LoVo (cell line): Measurements from ENCODE around the gene BCAT1.
"Not testable (repeated sequence)": the region's sequence is repeated elsewhere in the genome, so short reads cannot be mapped to it uniquely, and the experiment has no call there.

Source experiments
- DNase-seq: peaks from one replicate; pipeline ENCODE4 v3.0.0-alpha.2; 2016; ENCODE audit warnings: low spot score

Gene BCAT1

DNA sequence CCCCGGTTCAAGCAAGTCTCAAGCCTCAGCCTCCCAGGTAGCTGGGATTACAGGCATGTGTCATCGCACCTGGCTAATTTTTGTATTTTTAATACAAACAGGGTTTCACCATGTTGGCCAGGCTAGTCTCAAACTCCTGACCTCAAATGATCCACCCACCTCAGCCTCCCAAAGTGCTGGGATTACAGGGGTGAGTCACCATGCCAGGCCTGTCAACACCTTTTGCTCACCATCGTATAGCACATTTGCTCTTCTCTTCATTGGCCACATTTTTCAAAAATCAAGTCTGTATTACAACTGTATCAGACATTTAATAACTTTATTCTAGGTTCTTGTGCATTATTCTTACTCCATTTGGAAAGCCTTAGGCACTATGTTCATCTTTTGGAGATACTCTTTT is 50.3 kb downstream of the BCAT1 start:
- no peak for DNase-seq

DNA sequence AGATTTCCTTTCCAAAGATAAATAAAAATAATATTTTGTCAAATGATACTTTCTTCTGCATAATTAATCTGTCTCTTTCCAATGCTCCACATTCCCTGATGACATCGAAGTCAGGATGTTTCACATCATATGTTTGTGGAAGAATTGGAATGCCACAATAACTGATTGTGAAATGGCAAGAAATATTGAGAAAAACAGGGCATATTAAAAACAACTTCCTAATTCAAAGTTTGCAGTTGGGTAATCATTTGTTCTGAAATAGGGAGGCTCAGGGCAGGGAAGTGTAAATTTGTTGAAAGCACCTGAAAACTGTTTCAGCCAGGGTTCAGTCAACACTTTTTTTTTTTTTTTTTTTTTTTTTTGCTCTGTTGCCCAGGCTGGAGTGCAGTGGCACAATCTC is 50.7 kb downstream of the BCAT1 start:
- no peak for DNase-seq

GRCh38 chr12:24896171-24896570 is 52.7 kb downstream of the BCAT1 start:
- DNase-seq: no peak

DNA sequence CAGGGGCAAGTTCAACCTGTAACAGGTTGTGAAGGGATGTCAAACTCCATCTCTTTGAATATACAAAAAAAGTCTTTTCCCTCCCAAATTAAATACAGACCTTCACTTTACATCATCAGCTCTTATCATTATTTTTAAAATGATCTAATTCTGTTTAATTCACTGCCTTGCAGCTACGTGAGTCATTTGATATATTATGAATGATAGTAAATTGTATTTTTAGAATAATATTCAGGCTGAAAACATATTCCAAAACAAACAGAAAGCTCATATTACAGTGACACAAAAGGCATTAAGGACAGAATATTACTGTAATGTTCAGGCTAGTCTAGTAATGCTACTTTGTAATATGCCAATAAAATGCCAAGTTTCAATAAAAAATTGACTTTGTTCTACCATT is 53.3 kb downstream of the BCAT1 start:
- no peak for DNase-seq

DNA sequence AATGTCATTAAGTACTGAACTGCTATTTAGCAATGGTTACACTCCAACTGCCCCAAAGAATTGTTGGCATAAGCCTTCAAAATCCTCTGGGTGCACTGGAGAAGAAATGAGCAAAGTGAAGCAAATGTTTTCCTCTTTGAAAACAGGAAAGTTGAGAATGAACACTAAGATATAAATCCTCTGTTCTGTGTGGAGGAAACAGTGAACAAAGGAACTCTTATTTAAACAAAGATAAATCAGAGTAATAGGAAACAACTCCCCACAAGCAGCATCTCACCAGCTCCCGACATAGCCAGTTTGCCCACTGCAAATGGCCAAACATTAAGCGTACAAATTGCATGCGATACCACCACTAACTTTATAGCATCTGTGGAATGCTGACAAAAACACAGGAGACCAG is 54.0 kb downstream of the BCAT1 start:
- no peak for DNase-seq

- DNase-seq: no peak
Measured at GRCh38 chr12:24890048-24890803, 58.7 kb downstream of the BCAT1 start.

DNA sequence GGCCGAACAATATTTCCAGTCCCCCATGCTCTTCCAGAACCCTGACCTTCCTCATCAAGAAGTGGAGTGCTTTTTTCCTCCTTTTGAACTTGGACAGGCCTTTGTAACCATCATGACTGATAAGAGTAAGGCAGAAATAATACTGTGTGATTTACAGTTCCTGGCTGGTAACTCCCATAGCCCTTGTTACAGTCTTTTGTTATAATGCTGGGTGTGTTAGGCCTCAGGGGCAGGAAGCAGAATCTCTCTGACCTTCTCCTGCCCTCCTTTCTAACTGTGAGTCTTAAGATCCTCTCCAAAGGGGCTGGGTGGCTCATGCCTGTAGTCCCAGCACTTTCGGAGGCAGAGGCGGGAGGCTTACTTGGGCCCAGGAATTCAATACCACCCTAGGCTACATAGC is 59.5 kb downstream of the BCAT1 start:
- DNase-seq: no peak

GRCh38 chr12:24888813-24889212 is 60.1 kb downstream of the BCAT1 start:
- DNase-seq: no peak

DNA sequence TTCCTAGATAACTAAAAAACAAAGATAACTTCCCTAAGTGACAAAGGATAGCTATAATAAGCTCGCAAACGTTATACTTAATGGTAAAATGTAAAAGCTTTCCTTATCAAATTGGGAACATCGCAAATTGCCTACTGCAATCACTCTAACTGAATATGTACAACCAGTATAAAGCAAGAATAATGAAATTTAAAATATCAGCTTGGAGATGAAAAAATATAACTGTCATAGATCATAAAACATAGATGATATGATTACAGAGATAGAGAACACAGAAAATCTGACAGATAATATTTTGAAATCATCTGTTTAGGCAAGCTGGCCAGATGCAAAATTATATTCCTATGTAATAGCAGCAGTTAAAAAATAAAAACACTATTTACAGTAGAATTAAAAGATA is 64.0 kb downstream of the BCAT1 start:
- DNase-seq: no peak

- DNase-seq: no peak
Measured at GRCh38 chr12:24881724-24882371, 67.1 kb downstream of the BCAT1 start.

- DNase-seq: peak; percentile 68
Measured at GRCh38 chr12:24881227-24881626, 67.7 kb downstream of the BCAT1 start.

- no peak for DNase-seq
Measured at GRCh38 chr12:24880732-24881131, 68.2 kb downstream of the BCAT1 start.

DNA sequence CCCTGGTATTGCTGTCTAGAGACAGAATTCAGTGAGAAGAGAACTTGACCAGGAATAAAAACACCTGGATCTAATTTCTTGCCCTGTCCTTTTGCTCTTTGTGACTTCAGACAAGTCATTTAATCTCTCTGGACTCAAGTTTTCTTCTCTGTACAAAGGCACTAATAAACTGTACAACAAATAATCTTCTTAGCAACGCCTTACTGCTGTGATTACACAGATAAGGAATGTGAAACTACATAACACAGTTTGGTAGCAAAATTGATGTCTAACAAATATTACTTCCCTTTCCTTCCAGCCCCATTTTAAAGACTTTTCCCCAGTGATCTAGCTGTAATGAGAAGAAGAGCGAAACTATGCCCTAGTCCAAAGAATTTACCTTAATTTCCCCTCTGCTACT is 69.3 kb downstream of the BCAT1 start:
- peak; percentile 29 for DNase-seq

DNA sequence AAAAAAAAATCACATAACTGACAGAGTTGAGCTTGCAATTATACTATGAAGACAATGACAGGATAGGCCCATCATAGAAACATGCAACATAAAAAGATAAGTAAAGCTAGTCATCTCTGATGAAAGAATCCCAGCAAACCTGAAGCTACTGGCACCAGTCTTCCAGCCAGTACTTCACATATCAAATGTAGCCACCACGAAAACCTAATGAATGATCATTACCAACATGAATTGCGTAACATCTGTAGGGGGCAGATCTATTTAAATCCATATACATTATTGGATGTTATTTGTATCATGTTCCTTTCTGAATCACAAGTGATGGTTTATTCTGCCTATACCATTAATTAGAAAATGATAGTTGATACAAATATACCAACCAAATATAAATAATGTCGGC is 73.9 kb downstream of the BCAT1 start:
- no peak for DNase-seq

DNA sequence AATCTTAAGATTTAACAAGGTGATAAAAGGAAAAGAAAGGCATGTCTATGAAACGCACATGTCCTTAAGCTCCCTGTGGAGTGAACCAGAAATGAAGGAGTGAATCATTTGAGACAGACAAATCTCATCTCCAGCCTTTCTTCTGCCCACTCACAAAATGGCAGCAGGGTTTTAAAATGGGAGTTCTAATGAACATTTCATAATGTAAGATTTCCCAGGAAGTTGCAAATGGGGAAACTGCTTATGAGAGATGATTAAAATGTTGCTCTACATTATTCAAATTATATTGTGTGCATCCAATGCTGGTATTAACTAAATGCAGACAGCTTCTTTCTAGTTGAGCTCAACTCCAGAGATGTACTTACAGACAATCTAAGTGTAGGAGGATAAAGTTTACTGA is 76.7 kb downstream of the BCAT1 start:
- DNase-seq: no peak

DNA sequence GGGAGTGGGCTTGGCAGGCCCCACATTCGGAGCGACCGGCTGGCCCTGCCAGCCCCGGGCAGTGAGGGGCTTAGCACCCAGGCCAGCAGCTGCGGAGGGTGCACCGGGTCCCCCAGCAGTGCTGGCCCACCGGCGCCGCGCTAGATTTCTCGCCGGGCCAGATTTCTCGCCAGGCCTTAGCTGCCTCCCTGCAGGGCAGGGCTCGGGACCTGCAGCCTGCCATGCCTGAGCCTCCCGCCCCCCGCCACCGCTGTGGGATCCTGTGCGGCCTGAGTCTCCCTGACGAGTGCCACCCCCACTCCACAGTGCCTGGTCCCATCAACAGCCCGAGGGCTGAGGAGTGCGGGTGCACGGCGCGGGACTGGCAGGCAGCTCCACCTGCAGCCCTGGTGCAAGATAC is 82.8 kb downstream of the BCAT1 start:
- not testable (repeated sequence) for DNase-seq

DNA sequence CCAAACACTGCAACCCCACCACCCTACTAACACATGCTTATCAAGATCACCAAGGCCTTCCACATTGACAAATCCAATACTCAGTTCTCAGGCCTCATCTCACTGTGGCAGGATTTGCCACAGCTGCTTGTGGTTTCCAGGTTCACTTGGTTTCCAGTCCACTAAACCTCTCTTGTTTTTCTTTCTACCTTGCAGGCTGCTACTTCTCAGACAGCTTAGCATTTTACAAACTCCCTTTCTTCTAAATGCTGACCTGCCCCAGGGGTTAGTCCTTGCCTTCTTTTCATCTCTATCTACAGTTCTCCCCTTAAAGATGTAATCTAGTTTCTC is 84.1 kb downstream of the BCAT1 start:
- no peak for DNase-seq

DNA sequence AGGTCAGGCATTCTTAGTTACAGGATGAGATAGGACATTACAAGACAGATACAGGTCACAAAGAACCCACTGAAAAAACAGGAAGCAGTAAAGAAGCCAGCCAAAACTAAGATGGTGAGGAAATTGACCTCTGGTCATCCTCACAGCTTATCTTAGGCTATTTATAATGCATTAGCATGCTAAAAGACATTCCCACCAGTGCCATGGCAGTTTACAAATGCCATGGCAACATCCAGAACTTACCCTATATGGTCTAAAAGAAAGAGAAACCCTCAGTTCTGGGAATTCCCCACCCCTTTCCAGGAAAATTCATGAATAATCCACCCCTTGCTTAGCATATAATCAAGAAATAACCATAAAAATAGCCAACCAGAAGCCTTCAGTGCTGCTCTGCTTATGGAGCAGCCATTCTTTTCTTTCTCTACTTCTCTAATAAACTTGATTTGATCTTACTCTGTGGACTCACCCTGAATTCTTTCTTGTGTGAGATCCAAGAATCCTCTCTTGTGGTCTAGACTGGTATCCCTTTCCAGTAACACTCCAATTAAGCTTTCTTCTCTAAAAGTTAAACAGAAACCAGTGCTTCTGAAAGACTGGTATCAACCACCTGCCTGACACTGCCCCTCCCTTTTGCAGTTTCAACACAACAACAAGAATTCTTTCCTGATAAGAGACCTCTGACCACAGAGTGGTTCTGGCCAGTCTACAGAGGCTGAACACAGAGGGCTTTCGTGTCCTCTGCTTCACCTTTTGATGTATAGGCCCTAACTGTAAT is 86.9 kb downstream of the BCAT1 start:
- DNase-seq: peak; percentile 43

DNA sequence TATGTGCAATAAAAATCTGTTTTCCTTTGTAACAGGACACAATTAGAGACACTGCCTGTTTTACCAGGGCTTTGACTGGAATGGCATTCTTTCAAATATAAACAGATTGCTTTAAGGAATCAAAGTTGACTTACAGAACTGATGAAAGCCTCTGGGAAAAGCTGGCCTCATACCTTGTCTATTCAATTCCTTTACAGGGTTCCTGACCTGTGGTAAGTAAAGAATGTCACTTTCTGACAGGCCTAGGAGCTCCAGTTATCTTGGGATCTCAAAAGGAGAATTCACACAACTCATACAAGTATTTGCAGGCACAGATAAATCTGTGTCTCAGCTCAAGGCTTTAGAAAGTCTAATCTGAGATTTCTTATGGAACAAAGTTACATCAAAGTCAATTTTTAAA is 88.4 kb downstream of the BCAT1 start:
- no peak for DNase-seq

DNA sequence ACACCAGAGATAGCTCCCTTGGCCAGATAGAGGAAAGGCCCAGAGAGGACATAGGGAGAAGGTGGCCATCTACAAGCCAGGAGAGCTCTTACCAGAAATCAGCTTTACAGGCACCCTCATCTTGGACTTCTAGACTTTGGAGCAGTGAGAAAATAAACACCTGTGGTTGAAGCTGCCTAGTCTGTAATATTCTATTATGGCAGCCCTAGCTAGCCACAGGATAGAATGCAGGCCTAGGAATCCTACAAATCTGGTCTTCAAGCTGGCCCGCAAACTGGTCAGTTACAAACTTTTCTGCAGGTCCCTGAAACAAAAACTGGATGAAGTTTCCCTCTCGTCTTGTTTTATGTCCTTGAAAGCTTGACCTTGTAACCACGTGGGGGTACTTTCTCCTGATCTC is 92.4 kb downstream of the BCAT1 start:
- DNase-seq: no peak

DNA sequence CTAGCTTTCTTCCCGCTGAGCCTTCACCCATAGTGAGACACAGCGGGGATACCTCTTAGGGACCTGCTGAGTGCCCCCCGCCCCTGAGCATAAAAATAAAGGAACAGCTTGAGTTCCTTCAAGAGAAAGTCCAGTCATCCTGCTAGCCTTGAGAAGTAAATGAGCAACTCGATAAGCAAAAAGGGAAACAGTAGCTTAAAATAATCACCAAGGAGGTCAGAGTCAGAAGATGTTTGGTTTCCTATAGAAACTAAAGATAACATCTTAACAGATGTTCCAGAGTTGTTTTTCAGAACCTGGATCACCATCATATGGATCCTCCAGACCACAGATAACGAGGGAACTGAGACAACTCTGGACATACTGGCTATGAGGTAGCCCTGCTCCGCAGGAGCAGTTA is 94.0 kb downstream of the BCAT1 start:
- DNase-seq: no peak

GRCh38 chr12:24854017-24854416 is 94.9 kb downstream of the BCAT1 start:
- no peak for DNase-seq

DNA sequence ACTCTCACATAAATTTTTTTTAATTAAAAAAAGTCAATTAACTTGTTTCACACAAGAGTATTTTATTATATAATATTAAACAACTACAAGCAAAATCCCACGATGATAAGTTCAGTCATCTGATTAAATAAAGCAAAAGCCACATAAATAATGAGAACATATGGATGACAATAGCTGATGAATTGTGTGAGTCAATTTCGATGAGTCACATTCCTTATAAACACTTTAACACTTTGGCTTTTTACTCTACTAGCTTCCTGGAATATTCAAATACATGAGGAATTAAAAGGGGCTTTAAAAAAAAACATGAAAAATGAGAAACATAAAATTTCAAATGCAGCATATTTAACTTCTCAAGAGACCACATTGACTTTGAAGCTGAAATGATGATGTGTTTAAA is 95.3 kb downstream of the BCAT1 start:
- DNase-seq: peak; percentile 39
